Body of pancreas (tissue), 4 donors: ENCODE data around the gene TMEM52. TPM values are rescaled to one million over a fixed set of nuclear protein-coding genes. Genes with fewer than 3 reads are reported as not detected.

Experiments used
- ATAC-seq: fragments of 150-250 bp; one replicate; pipeline ENCODE4 v1.9.1; 2016
- DNase-seq, 4 donors: peaks; one replicate each; pipeline ENCODE4 v3.0.0-alpha.2; 2019
- H3K27ac ChIP-seq, 4 donors: fragments of 200-600 bp; sonication (generic); 1 replicate in 3 of 4; 2 replicates in 1 of 4; pipeline versions ENCODE4 v1.5.1 to v1.6.1; 2016 to 2019; ENCODE audit warnings: mild to moderate bottlenecking in 1 of 4, mixed read lengths in 1 of 4, moderate library complexity in 1 of 4
- H3K27me3 ChIP-seq, 2 donors: fragments of 200-600 bp; sonication (generic); one replicate each; pipeline ENCODE4 v1.6.0; 2016; ENCODE audit warnings: mild to moderate bottlenecking in 1 of 2
- H3K36me3 ChIP-seq, 2 donors: fragments of 200-600 bp; sonication (generic); replicated peaks in 1 of 2; 2 replicates each; pipeline ENCODE4 v1.5.1; 2016; ENCODE audit warnings: low read depth in 2 of 2; ENCODE audit not compliant: insufficient read depth in 1 of 2
- H3K4me1 ChIP-seq: fragments of 200-600 bp; sonication (generic); one replicate; pipeline ENCODE4 v1.6.0; 2016
- H3K4me3 ChIP-seq, 2 donors: fragments of 200-600 bp; sonication (generic); 1 replicate in 1 of 2; 2 replicates in 1 of 2; pipeline ENCODE4 v1.5.1; 2016 to 2019
- H3K9me3 ChIP-seq, 3 donors: fragments of 200-600 bp; sonication (generic); 1 replicate in 2 of 3; 2 replicates in 1 of 3; pipeline ENCODE4 v1.5.1; 2016
- CTCF ChIP-seq, 7 experiments: fragments of 450-650 bp in 4 of 7; fragments of 200-600 bp in 3 of 7; sonication (generic) in 3 of 7; IDR thresholded peaks; one replicate each; pipeline ENCODE4 v1.5.1; 2016 to 2019; ENCODE audit warnings: antibody characterized with exemption in 7 of 7
- POLR2A ChIP-seq, 3 donors: fragments of 450-650 bp; IDR thresholded peaks; one replicate each; pipeline ENCODE4 v1.6.1; 2016; ENCODE audit warnings: antibody characterized with exemption in 3 of 3, mild to moderate bottlenecking in 2 of 3
- WGBS, 2 donors: methylation state at CpG; one replicate each; pipeline ENCODE4 v1.1.5; 2017; 5-methylcytosine and 5-hydroxymethylcytosine counted together
- intact Hi-C: fragments of 100-400 bp; cut with DNase I; formaldehyde crosslinking; loops from one replicate; pipeline ENCODE4 v1.15.1; 2023
- total RNA-seq, 2 donors: library from RNA; depleted of rRNA; stranded (reverse); fragments of >200 nt; gene quantifications; one replicate each; pipeline ENCODE4 v1.1.0, GENCODE V29; 2016

The TMEM52 gene
- total RNA-seq, 2 donors from 2014 or later: 65.6 to 107 TPM

- H3K27me3 ChIP-seq: no peaks in the 10 kb centered on the region
- WGBS, 2 donors: 93% methylated on average over 12 of the region's 12 CpGs
Observed at GRCh38 chr1:1903224-1903623, 15.9 kb downstream of the TMEM52 start.

GRCh38 chr1:1901641-1902294 lies 17.3 kb downstream of the TMEM52 start:
- Histone ChIP-seq H3K4me1 (peaks cover 17% of the 10 kb centered on the region), H3K27me3 (no peaks in the 10 kb centered on the region), H3K36me3 (no peaks in the 10 kb centered on the region), H3K9me3 (no peaks in the 10 kb centered on the region), H3K27ac (no peak overlapping the region), H3K4me3 (no peak overlapping the region)
- DNase-seq (no peak), ATAC-seq (no peak)
- TF ChIP-seq POLR2A (IDR thresholded peaks at IDR 0.05): no peak
- TF ChIP-seq CTCF (IDR thresholded peaks at IDR 0.05): no peak
- intact Hi-C loops: no loop called here
- 52 to 72% methylated on average over 5 to 13 of the region's 13 CpGs for WGBS, 2 donors

More at GRCh38 chr1:1903224-1903623, 15.9 kb downstream of the TMEM52 start:
- intact Hi-C loops: no loop called here
- ATAC-seq (no peak), DNase-seq (no peak)
- Histone ChIP-seq H3K9me3 (no peaks in the 10 kb centered on the region), H3K4me3 (no peak overlapping the region), H3K4me1 (peaks cover 23% of the 10 kb centered on the region), H3K27ac (no peak overlapping the region), H3K36me3 (no peaks in the 10 kb centered on the region)
- TF ChIP-seq CTCF (IDR thresholded peaks at IDR 0.05) (no peak), POLR2A (IDR thresholded peaks at IDR 0.05) (no peak)

- Histone ChIP-seq H3K27ac (no peak overlapping the region), H3K4me1 (peaks cover 12% of the 10 kb centered on the region), H3K36me3 (no peaks in the 10 kb centered on the region), H3K27me3 (no peaks in the 10 kb centered on the region), H3K9me3 (no peaks in the 10 kb centered on the region), H3K4me3 (no peak overlapping the region)
- no peak for DNase-seq
- 56 to 78% methylated on average over 7 to 13 of the region's 14 CpGs for WGBS, 2 donors
- no peak for ATAC-seq
- TF ChIP-seq CTCF (IDR thresholded peaks at IDR 0.05): no peak
- no peak for TF ChIP-seq POLR2A (IDR thresholded peaks at IDR 0.05)
- intact Hi-C loops: no loop called here
Observed at GRCh38 chr1:1900883-1901640, 18.0 kb downstream of the TMEM52 start.

- no peaks in the 10 kb centered on the region for H3K9me3 ChIP-seq
- no peaks in the 10 kb centered on the region for H3K27me3 ChIP-seq
- peaks cover 12% of the 10 kb centered on the region for H3K4me1 ChIP-seq
- DNase-seq: no peak
- intact Hi-C loops: no loop called here
- no peak for ATAC-seq
- no peak overlapping the region for H3K4me3 ChIP-seq
- TF ChIP-seq CTCF (IDR thresholded peaks at IDR 0.05) (no peak), POLR2A (IDR thresholded peaks at IDR 0.05) (no peak)
- 76 to 89% methylated on average over 9 of the region's 9 CpGs for WGBS, 2 donors
- H3K36me3 ChIP-seq: no peaks in the 10 kb centered on the region
- no peak overlapping the region for H3K27ac ChIP-seq
Observed at GRCh38 chr1:1899967-1900327, 19.1 kb downstream of the TMEM52 start.
